ENCODE measurements around the gene MAPK9. TPM values are rescaled to one million over a fixed set of nuclear protein-coding genes. Genes with fewer than 3 reads are reported as not detected.

MAPK9 gene
- total RNA-seq, 4 donors from 2014 or later: 48.1 to 70.0 (median 54.2) TPM

GRCh38 chr5:180313677-180314505, 22.0 kb upstream of the MAPK9 start:
- H3K27me3 ChIP-seq: no peaks in the 10 kb centered on the region
- TF ChIP-seq CTCF (IDR thresholded peaks at IDR 0.05) (no peak), POLR2A (IDR thresholded peaks at IDR 0.05) (peak in 1 of 2 donors; percentile 60)
- peak in 1 of 2 donors; percentile 19 for DNase-seq
- H3K9me3 ChIP-seq: no peaks in the 10 kb centered on the region
- peaks cover 0 to 5% of the 10 kb centered on the region in 2 donors for H3K4me1 ChIP-seq
- H3K4me3 ChIP-seq (replicated peaks in 1 of 3): no peak overlapping the region
- WGBS, 2 donors: 82 to 87% methylated on average over 50 of the region's 50 CpGs
- H3K27ac ChIP-seq: no peak overlapping the region
- H3K36me3 ChIP-seq: no peaks in the 10 kb centered on the region
- intact Hi-C loops (cut with DNase I): loop anchor here (10.0 kb wide), 1 partner anchor 179 kb away; no protein-coding TSS in a partner anchor

- Histone ChIP-seq H3K9me3 (no peaks in the 10 kb centered on the region), H3K27me3 (no peaks in the 10 kb centered on the region), H3K27ac (no peak overlapping the region), H3K4me1 (peaks cover 0 to 5% of the 10 kb centered on the region in 2 donors), H3K4me3 (replicated peaks in 1 of 3) (no peak overlapping the region), H3K36me3 (no peaks in the 10 kb centered on the region)
- 92 to 96% methylated on average over 8 to 11 of the region's 11 CpGs for WGBS, 2 donors
- intact Hi-C loops (cut with DNase I): loop anchor here (10.0 kb wide), 1 partner anchor 176 kb away; no protein-coding TSS in a partner anchor
- TF ChIP-seq POLR2A (IDR thresholded peaks at IDR 0.05) (no peak), CTCF (IDR thresholded peaks at IDR 0.05) (no peak)
- DNase-seq: no peak
Observed at GRCh38 chr5:180311216-180311615, 19.3 kb upstream of the MAPK9 start.

- 90 to 93% methylated on average over 2 to 5 of the region's 8 CpGs for WGBS, 2 donors
- intact Hi-C loops (cut with DNase I): no loop called here
- no peak overlapping the region for H3K4me3 ChIP-seq (replicated peaks in 1 of 3)
Observed at GRCh38 chr5:180306796-180307195, 14.9 kb upstream of the MAPK9 start.

GRCh38 chr5:180305481-180305880, 13.6 kb upstream of the MAPK9 start:
- H3K4me1 ChIP-seq: no peaks in the 10 kb centered on the region
- DNase-seq: no peak
- H3K27me3 ChIP-seq: no peaks in the 10 kb centered on the region
- intact Hi-C loops (cut with DNase I): no loop called here
- no peak for TF ChIP-seq POLR2A (IDR thresholded peaks at IDR 0.05)
- TF ChIP-seq CTCF (IDR thresholded peaks at IDR 0.05): no peak
- no peaks in the 10 kb centered on the region for H3K9me3 ChIP-seq
- H3K27ac ChIP-seq: no peak overlapping the region
- WGBS, 2 donors: 88 to 94% methylated on average over 12 of the region's 12 CpGs
- no peak overlapping the region for H3K4me3 ChIP-seq (replicated peaks in 1 of 3)
- H3K36me3 ChIP-seq: no peaks in the 10 kb centered on the region

More at GRCh38 chr5:180306796-180307195, 14.9 kb upstream of the MAPK9 start:
- no peaks in the 10 kb centered on the region for H3K4me1 ChIP-seq
- DNase-seq: no peak
- H3K27me3 ChIP-seq: no peaks in the 10 kb centered on the region
- H3K36me3 ChIP-seq: no peaks in the 10 kb centered on the region
- no peaks in the 10 kb centered on the region for H3K9me3 ChIP-seq
- no peak overlapping the region for H3K27ac ChIP-seq
- no peak for TF ChIP-seq CTCF (IDR thresholded peaks at IDR 0.05)
- TF ChIP-seq POLR2A (IDR thresholded peaks at IDR 0.05): no peak

All from thyroid gland (tissue), 4 donors.